ENCODE measurements around the gene GRIK5.

Gene GRIK5

DNA sequence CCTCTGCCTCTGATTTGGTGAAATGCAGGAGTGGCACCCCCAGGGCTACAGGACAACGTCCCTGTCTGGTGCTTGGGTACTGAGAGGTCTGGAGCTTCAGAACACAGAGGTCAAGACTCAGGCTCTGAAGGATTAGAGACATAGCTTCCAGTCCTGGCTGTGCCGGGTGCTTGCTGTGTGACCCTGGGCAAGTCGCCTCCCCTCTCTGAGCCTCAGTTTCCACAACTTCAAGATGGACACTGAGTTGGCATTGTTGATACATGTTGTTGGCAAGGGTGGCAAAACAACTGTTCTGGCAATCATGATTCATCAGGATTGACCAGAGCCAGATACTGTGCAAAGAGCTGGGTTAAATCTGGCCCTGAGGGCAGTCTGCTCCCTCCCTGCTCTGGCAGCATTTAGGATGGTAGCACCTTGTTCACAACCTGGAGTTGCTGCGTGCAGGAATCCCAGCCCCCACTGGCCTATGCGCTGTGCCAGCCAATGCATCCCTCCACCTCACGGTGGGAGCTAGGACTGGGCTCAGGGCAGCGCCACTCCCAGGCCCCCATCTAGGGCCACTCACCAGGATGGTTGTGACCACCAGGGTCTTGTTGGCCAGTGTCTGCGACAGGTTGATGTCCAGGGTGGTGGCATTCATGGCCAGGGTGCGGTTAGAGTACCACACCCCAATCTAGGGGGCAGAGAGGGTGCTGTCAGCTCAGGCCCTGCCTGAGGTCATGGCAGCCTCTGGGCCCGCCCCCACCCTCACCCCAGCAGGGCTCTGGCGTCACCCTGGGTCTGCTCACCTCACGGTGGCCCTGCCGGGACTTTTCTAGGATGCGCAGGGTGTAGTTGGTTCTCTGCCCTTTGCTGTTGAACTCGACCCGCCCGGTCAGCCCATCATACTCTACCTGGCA lies 16.7 kb downstream of the GRIK5 start:
- H3K9me3 ChIP-seq (ENCODE audit: control insufficient read depth, insufficient read depth, low read length): no peaks in the 10 kb centered on the region
- H3K9me2 ChIP-seq (replicated peaks; ENCODE audit: control insufficient read depth, low read length): no peaks in the 10 kb centered on the region
- no peaks in the 10 kb centered on the region for H3K4me1 ChIP-seq (ENCODE audit: control insufficient read depth, low read length)
- no peaks in the 10 kb centered on the region for H3K79me2 ChIP-seq (ENCODE audit: control insufficient read depth, low read length)
- no peak for TF ChIP-seq EZH2phosphoT487 (IDR thresholded peaks at IDR 0.05; ENCODE audit: borderline replicate concordance, low read length)
- TF ChIP-seq, protein P1, sequence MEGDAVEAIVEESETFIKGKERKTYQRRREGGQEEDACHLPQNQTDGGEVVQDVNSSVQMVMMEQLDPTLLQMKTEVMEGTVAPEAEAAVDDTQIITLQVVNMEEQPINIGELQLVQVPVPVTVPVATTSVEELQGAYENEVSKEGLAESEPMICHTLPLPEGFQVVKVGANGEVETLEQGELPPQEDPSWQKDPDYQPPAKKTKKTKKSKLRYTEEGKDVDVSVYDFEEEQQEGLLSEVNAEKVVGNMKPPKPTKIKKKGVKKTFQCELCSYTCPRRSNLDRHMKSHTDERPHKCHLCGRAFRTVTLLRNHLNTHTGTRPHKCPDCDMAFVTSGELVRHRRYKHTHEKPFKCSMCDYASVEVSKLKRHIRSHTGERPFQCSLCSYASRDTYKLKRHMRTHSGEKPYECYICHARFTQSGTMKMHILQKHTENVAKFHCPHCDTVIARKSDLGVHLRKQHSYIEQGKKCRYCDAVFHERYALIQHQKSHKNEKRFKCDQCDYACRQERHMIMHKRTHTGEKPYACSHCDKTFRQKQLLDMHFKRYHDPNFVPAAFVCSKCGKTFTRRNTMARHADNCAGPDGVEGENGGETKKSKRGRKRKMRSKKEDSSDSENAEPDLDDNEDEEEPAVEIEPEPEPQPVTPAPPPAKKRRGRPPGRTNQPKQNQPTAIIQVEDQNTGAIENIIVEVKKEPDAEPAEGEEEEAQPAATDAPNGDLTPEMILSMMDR (IDR thresholded peaks at IDR 0.05; ENCODE audit: low read depth, low read length, poor library complexity, severe bottlenecking): no peak
- H3K27me3 ChIP-seq (ENCODE audit: control insufficient read depth, low read length): peaks cover 4% of the 10 kb centered on the region; the same call in 1 of the 2 replicates
- H3K4me3 ChIP-seq (ENCODE audit: low read length): no peak overlapping the region
- H3K4me2 ChIP-seq (ENCODE audit: low read length): no peak overlapping the region
- H3K27ac ChIP-seq (ENCODE audit: low read depth, low read length): no peak overlapping the region
- H3F3A ChIP-seq (ENCODE audit: control insufficient read depth, insufficient read depth): no peaks in the 10 kb centered on the region
- no peaks in the 10 kb centered on the region for H4K20me1 ChIP-seq (ENCODE audit: control insufficient read depth, insufficient read depth, low read depth, low read length)
- H3K36me3 ChIP-seq (ENCODE audit: control insufficient read depth, low read length): no peaks in the 10 kb centered on the region

DNA sequence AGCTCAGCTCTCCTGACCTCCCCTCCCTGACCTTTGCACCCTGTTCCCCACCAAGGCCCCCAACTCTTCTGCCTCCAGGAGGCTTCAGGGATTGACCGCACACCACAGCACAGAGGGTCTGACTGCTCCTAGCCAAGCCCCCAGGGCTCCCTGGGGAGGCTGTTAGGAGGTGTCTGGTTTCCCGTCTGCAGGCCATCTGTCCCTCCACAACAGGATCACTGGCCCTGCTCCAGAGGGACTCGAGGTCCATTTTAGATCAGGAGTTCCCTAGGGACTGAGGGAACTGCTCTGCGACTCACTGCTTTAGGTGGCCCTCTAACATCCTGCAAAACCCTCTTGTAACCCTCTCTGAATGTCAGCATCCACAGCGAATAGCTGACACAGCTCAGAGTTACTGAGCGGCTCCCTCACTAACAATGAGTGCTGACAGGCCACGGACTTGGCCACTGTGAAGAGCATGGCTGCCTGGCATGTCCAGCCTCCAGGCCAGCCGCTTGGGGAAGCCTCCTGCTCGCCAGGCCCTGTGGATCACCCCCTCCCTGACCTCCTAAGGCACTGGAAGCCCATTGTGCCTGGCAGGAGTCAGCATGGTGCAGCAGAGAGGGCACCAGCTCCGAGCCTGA lies 17.7 kb downstream of the GRIK5 start:
- H3K27me3 ChIP-seq (ENCODE audit: control insufficient read depth, low read length): peaks cover 4% of the 10 kb centered on the region; the same call in 1 of the 2 replicates

DNA sequence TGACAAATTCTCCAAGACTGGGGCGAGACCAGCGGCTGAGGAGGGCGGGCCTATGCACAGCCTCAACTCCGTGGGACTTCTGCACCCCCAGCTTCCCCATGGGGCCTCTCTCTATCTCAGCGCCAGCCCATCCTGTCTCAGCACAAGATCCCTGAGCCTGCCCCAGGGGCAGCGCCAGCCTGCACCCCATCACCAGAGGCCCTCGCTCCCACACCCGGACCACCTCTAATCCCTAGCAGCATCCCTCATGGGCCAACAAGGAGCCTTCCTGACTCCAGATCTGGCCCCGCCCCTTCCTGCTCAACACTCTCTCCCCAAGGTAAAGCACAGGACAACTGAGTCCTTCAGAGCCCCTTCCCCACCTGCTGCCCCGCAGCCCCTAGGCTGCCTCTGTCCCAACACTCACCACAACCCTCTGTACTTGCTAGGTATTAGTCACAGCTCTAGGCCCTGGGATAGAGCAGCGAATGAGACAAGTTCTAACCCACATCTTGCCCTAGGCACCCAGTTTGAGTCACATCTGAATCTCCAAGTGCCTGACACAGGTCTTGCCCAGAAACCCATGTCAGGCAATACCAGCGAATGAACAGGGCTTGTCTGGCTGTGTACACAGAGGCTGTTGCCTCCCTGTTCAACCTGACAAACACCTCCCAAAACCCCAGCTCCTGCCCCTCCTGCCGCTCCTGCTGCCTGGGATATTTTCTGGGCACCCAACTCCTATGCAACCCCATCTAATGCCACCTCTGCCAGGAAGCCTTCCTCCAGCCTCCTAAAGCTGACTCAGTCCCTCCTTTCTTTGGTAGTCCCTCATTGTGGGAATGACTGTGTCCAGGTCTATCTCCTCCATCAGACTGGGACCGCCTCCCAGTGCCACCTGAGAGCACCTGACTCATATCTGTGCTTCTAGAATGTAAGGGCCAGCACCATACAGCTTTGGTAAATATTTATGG lies 18.6 kb downstream of the GRIK5 start:
- Histone ChIP-seq H4K20me1 (ENCODE audit: control insufficient read depth, insufficient read depth, low read depth, low read length) (no peaks in the 10 kb centered on the region), H3K4me3 (ENCODE audit: low read length) (no peak overlapping the region), H3K9me3 (ENCODE audit: control insufficient read depth, insufficient read depth, low read length) (no peaks in the 10 kb centered on the region), H3K27me3 (ENCODE audit: control insufficient read depth, low read length) (peaks cover 7% of the 10 kb centered on the region), H3K27ac (ENCODE audit: low read depth, low read length) (no peak overlapping the region), H3K79me2 (ENCODE audit: control insufficient read depth, low read length) (no peaks in the 10 kb centered on the region), H3K9me2 (replicated peaks; ENCODE audit: control insufficient read depth, low read length) (no peaks in the 10 kb centered on the region), H3K4me2 (ENCODE audit: low read length) (no peak overlapping the region), H3K36me3 (ENCODE audit: control insufficient read depth, low read length) (no peaks in the 10 kb centered on the region), H3F3A (ENCODE audit: control insufficient read depth, insufficient read depth) (no peaks in the 10 kb centered on the region), H3K4me1 (ENCODE audit: control insufficient read depth, low read length) (no peaks in the 10 kb centered on the region)
- TF ChIP-seq, protein P1 (IDR thresholded peaks at IDR 0.05; ENCODE audit: low read depth, low read length, poor library complexity, severe bottlenecking): no peak
- no peak for TF ChIP-seq EZH2phosphoT487 (IDR thresholded peaks at IDR 0.05; ENCODE audit: borderline replicate concordance, low read length)

More for the DNA sequence above, 17.7 kb downstream of the GRIK5 start:
- Histone ChIP-seq H3K4me1 (ENCODE audit: control insufficient read depth, low read length) (no peaks in the 10 kb centered on the region), H3K9me2 (replicated peaks; ENCODE audit: control insufficient read depth, low read length) (no peaks in the 10 kb centered on the region), H3K4me3 (ENCODE audit: low read length) (no peak overlapping the region), H3K9me3 (ENCODE audit: control insufficient read depth, insufficient read depth, low read length) (no peaks in the 10 kb centered on the region), H3K79me2 (ENCODE audit: control insufficient read depth, low read length) (no peaks in the 10 kb centered on the region), H3K4me2 (ENCODE audit: low read length) (no peak overlapping the region), H3K36me3 (ENCODE audit: control insufficient read depth, low read length) (no peaks in the 10 kb centered on the region), H3F3A (ENCODE audit: control insufficient read depth, insufficient read depth) (no peaks in the 10 kb centered on the region), H3K27ac (ENCODE audit: low read depth, low read length) (no peak overlapping the region), H4K20me1 (ENCODE audit: control insufficient read depth, insufficient read depth, low read depth, low read length) (no peaks in the 10 kb centered on the region)
- TF ChIP-seq EZH2phosphoT487 (IDR thresholded peaks at IDR 0.05; ENCODE audit: borderline replicate concordance, low read length): no peak
- TF ChIP-seq, protein P1 (IDR thresholded peaks at IDR 0.05; ENCODE audit: low read depth, low read length, poor library complexity, severe bottlenecking): no peak

Data from DOHH2 (cell line).